MM.1S (cell line): ENCODE measurements around the gene ARMC2.

Experiments used
- DNase-seq: peaks from one replicate; pipeline ENCODE4 v3.0.0-alpha.2; 2015
- H2AFZ ChIP-seq: fragments of 300-600 bp; sonication (generic); 2 replicates; pipeline ENCODE4 v1.6.0; 2016; ENCODE audit warnings: antibody characterized with exemption, low read length
- H3F3A ChIP-seq: fragments of 300-600 bp; sonication (generic); 2 replicates; pipeline ENCODE4 v1.6.1; 2016; ENCODE audit warnings: mild to moderate bottlenecking, antibody characterized with exemption, low read length, moderate library complexity, mixed read lengths; ENCODE audit not compliant: insufficient read depth
- H3K27ac ChIP-seq: fragments of 300-600 bp; sonication (generic); 2 replicates; pipeline ENCODE4 v1.5.1; 2016; ENCODE audit warnings: mild to moderate bottlenecking, low read length
- H3K27me3 ChIP-seq: fragments of 300-600 bp; sonication (generic); replicated peaks from 2 replicates; pipeline ENCODE4 v1.6.0; 2016; ENCODE audit warnings: low read length; ENCODE audit not compliant: insufficient read depth
- H3K36me3 ChIP-seq: fragments of 300-600 bp; sonication (generic); replicated peaks from 2 replicates; pipeline ENCODE4 v1.6.1; 2016; ENCODE audit warnings: mild to moderate bottlenecking, low read length, mixed read lengths; ENCODE audit not compliant: insufficient read depth
- H3K4me1 ChIP-seq: fragments of 300-600 bp; sonication (generic); 2 replicates; pipeline ENCODE4 v1.6.1; 2016; ENCODE audit warnings: low read length, mixed read lengths
- H3K4me2 ChIP-seq: fragments of 300-600 bp; sonication (generic); 2 replicates; pipeline ENCODE4 v1.6.0; 2016; ENCODE audit warnings: low read depth, low read length
- H3K4me3 ChIP-seq: fragments of 300-600 bp; sonication (generic); 2 replicates; pipeline ENCODE4 v1.5.1; 2016; ENCODE audit warnings: low read length, mixed read lengths
- H3K79me2 ChIP-seq: fragments of 300-600 bp; sonication (generic); 2 replicates; pipeline ENCODE4 v1.6.1; 2016; ENCODE audit warnings: mixed run types, low read length, mixed read lengths
- H3K9ac ChIP-seq: fragments of 300-600 bp; sonication (generic); 2 replicates; pipeline ENCODE4 v1.6.1; 2016; ENCODE audit warnings: low read length, mixed read lengths
- H3K9me2 ChIP-seq: fragments of 300-600 bp; sonication (generic); replicated peaks from 2 replicates; pipeline ENCODE4 v1.6.1; 2016; ENCODE audit warnings: mild to moderate bottlenecking, low read length, mixed read lengths; ENCODE audit not compliant: insufficient read depth
- H3K9me3 ChIP-seq: fragments of 300-600 bp; sonication (generic); replicated peaks from 2 replicates; pipeline ENCODE4 v1.6.1; 2016; ENCODE audit warnings: mild to moderate bottlenecking, low read length, mixed read lengths; ENCODE audit not compliant: insufficient read depth
- H4K20me1 ChIP-seq: fragments of 300-600 bp; sonication (generic); 2 replicates; pipeline ENCODE4 v1.6.1; 2016; ENCODE audit warnings: mild to moderate bottlenecking, low read length, moderate library complexity, mixed read lengths; ENCODE audit not compliant: insufficient read depth
- CTCF ChIP-seq: fragments of 300-600 bp; sonication (generic); IDR thresholded peaks from 2 replicates; pipeline ENCODE4 v1.5.1; 2016; ENCODE audit warnings: antibody characterized with exemption, low read length, mixed read lengths
- EZH2 ChIP-seq: fragments of 300-600 bp; sonication (generic); optimal IDR thresholded peaks from 2 replicates; pipeline ENCODE3; 2017; ENCODE audit warnings: low read depth, mild to moderate bottlenecking, antibody characterized with exemption, low read length, mixed read lengths
- EZH2phosphoT487 ChIP-seq: fragments of 300-600 bp; sonication (generic); IDR thresholded peaks from 2 replicates; pipeline ENCODE4 v1.6.1; 2018; ENCODE audit warnings: antibody characterized with exemption, low read length

ARMC2 gene

GRCh38 chr6:108866798-108867197, 18.6 kb downstream of the ARMC2 start:
- H3K27ac ChIP-seq, result no peak overlapping the region
- TF ChIP-seq EZH2 (no peak), EZH2phosphoT487 (no peak), CTCF (no peak)
- H3K9ac ChIP-seq, result no peak overlapping the region
- H4K20me1 ChIP-seq, result no peaks in the 10 kb centered on the region
- H3K4me1 ChIP-seq, result peaks cover 36% of the 10 kb centered on the region
- no peak overlapping the region for H2AFZ ChIP-seq
- H3K4me3 ChIP-seq, result no peak overlapping the region
- H3F3A ChIP-seq, result peaks cover 13% of the 10 kb centered on the region; the same call in 1 of the 2 replicates
- H3K36me3 ChIP-seq, result no peaks in the 10 kb centered on the region
- H3K9me2 ChIP-seq, result no peaks in the 10 kb centered on the region
- no peaks in the 10 kb centered on the region for H3K27me3 ChIP-seq
- H3K4me2 ChIP-seq, result 0 out of 2 replicates have a peak overlapping the region, but pooled peaks have one; percentile 50
- 0 out of 2 replicates have a peak, but pooled peaks cover 2% of the 10 kb centered on the region for H3K79me2 ChIP-seq
- DNase-seq, result no peak
- no peaks in the 10 kb centered on the region for H3K9me3 ChIP-seq

GRCh38 chr6:108868647-108869046, 20.4 kb downstream of the ARMC2 start:
- TF ChIP-seq EZH2 (no peak), EZH2phosphoT487 (no peak), CTCF (no peak)
- Histone ChIP-seq H4K20me1 (no peaks in the 10 kb centered on the region), H3K27ac (no peak overlapping the region)

GRCh38 chr6:108869876-108870275, 21.7 kb downstream of the ARMC2 start:
- Histone ChIP-seq H2AFZ (no peak overlapping the region), H3K4me3 (no peak overlapping the region), H3K9ac (no peak overlapping the region), H3K4me1 (peaks cover 63% of the 10 kb centered on the region), H3K9me3 (no peaks in the 10 kb centered on the region), H3K27me3 (no peaks in the 10 kb centered on the region), H3K36me3 (no peaks in the 10 kb centered on the region), H3K27ac (no peak overlapping the region), H3K9me2 (no peaks in the 10 kb centered on the region), H3K4me2 (no peak overlapping the region), H3F3A (peaks cover 31% of the 10 kb centered on the region), H3K79me2 (peaks cover 15% of the 10 kb centered on the region; the same call in 1 of the 2 replicates), H4K20me1 (no peaks in the 10 kb centered on the region)
- DNase-seq, result no peak
- TF ChIP-seq CTCF (no peak), EZH2phosphoT487 (no peak)

More at GRCh38 chr6:108868647-108869046, 20.4 kb downstream of the ARMC2 start:
- Histone ChIP-seq H3K4me2 (no peak overlapping the region), H3K79me2 (peaks cover 9% of the 10 kb centered on the region; the same call in 1 of the 2 replicates), H3K4me1 (peaks cover 55% of the 10 kb centered on the region), H3K9me2 (no peaks in the 10 kb centered on the region), H3K27me3 (no peaks in the 10 kb centered on the region), H3K36me3 (no peaks in the 10 kb centered on the region), H2AFZ (no peak overlapping the region), H3F3A (peaks cover 19% of the 10 kb centered on the region; the same call in 1 of the 2 replicates), H3K9ac (no peak overlapping the region), H3K4me3 (no peak overlapping the region), H3K9me3 (no peaks in the 10 kb centered on the region)
- no peak for DNase-seq
